SHP77 treated with DMSO at 0.1 percent for 48 hours (cell line): Measurements from ENCODE around the gene HTR2C.
"Not testable (repeated sequence)": the region's sequence is repeated elsewhere in the genome, so short reads cannot be mapped to it uniquely, and the experiment has no call there.

Experiments used
- DNase-seq: peaks from one replicate; lab custom pipeline; 2025; lab: John Stamatoyannopoulos, UW

The HTR2C gene

DNA sequence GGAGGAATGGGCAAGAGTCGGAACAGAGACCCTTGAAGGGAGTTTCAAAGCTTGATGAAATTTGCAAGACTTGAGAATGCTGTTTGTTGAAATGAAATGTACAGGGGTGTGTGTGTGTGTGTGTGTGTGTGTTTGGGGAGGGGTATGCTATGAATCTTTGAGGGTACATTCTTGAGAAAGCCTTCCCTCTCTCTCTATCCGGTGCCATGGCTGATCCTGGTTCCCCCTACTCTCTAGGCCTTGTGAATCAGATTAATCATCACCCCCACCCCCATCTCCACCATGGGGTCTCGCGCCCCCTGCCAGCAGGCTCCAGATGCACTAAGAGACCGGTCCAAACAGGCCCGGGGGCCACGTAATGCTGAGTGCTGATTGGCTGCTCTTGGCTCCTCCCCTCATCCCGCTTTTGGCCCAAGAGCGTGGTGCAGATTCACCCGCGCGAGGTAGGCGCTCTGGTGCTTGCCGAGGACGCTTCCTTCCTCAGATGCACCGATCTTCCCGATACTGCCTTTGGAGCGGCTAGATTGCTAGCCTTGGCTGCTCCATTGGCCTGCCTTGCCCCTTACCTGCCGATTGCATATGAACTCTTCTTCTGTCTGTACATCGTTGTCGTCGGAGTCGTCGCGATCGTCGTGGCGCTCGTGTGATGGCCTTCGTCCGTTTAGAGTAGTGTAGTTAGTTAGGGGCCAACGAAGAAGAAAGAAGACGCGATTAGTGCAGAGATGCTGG, at the start of gene HTR2C:
Gene HTR2C (plus strand): TSS at position 441 of the 729 bp plus-strand sequence. CDS start 142,851 bp downstream, outside the sequence.
- no peak for DNase-seq

GRCh38 chrX:114580336-114580735, 3.5 kb upstream of the HTR2C start:
- DNase-seq, result no peak

DNA sequence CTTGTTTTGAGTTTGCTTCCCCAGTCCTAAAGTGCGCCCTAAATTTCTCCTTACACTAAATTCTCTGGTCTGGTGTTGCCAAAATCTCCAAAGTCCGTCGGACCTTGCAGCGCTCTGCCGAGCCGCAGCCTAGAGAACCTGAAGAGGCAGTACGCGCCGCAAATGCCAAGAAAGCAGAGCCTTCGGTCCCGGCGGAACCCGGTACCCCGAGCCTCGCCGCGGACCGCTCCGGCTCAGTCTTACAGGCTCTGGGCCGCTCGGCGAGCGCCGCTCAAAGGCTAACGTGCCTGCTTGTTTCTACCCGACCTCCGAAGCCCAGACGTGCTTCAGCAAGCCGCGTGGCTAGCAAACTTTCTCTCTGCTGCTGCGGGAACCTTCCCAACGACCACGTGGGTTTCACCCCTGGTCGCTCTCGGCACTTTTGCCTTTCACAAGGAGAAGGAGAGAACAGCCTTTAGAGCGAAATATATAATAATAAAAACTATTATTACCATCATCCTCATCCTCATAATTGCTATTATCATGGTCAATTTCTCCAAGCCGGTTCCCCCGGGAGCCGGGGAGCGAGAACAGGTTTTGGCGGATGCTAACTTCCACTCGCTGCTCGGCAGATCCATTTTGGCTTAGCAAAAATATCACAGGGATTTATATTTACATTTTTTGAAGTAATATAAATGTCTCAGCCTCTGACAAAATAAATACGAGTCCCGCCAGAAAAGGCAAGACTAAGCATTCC, 2.2 kb upstream of the HTR2C start:
- DNase-seq, result no peak

- no peak for DNase-seq
Observed at GRCh38 chrX:114582264-114582632, 1.6 kb upstream of the HTR2C start.

- DNase-seq, result no peak
Observed at GRCh38 chrX:114582698-114583395, 1.0 kb upstream of the HTR2C start.

DNA sequence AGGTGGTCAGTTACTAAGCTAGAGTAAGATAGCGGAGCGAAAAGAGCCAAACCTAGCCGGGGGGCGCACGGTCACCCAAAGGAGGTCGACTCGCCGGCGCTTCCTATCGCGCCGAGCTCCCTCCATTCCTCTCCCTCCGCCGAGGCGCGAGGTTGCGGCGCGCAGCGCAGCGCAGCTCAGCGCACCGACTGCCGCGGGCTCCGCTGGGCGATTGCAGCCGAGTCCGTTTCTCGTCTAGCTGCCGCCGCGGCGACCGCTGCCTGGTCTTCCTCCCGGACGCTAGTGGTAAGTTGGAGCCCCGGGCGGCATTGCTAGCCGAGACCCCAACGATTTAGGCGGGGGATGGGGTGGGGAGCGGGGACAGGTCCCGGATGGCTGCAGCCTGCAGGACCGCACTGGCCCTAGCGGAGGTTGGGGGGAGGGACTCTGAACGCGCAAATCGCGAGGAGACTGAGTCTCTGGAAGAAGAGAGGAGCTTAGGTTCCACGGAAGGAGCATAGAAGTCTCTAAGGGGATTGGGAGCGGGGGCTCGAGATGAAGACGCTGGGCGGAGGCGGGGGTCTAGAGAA, 573 bp downstream of the HTR2C start:
- DNase-seq, result no peak

DNA sequence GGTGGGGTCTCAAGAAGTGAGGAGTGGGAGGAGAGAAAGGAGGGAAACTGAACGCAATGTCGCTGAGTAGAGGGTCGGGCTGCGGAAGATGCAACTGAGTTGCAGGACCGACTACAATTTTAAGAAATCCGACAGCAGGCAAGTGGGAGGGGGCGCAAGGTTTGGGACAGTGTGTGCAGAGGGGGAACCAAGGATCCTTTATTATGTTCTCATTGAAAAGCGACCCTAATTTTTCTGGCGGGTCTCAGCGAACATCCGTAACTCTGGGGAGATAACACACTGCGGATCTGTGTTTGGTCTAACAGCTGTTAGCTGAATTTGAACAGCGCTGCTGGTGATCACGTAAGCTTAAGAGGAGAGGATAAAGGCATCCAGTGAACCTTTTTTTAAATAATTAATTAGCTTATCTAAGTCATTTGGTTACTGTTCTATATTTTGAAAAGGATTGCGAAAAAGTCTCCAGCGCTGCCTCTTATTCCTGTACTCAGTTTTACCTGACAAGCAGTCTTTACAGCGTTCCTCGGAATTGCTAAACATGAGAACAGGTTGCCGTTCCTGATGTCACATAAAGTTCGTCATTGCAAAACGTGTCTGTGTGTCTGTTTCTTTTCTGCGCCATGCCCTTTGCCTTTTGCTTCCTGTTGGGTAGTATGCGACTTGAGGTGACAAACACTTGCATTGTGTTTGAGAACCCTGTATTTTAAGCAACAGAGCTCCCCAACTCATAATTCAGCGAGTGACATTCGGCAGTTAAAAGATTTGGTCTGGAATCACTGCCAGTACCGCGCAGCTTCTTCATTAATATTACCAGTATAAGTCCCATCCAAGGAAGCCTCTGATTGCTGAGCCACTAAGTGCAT, 1.3 kb downstream of the HTR2C start:
- no peak for DNase-seq

DNA sequence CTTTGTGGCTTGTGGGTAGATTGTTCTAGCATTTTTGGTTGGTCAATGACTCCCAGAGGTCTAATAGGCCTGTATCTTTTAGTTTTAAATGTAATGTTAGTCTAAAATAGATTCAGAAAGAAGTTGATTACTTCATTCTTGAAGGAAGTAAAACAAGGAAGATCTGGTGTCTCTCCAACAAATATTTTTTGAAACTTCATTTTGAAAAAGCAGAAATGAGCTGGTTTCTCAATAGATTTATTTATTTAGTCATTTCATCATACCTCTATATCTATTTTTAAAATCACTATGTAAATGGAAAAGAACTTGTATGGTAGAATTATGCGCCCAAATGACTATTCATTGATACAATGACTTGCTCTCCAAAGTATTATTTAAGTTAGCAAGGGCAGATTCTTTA, 7.2 kb downstream of the HTR2C start:
- no peak for DNase-seq

DNA sequence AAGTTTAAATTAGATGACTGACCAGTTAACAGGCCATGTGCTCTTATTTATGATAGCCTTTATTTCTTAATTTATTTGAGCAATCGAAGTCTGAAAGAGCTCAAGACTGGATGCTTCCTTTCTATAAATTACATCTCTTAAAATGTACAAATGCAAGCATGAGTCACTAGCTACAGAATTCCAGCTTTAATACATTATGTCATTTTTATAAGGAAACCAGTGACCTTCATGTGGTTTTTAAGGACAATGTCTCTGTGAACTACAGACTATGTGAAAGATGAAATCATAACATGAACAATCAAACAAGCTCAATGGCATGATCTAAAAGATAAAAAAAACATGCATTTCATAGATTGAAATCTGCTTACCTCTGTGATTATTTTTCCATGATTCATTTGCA, 15.4 kb downstream of the HTR2C start:
- no peak for DNase-seq

- no peak for DNase-seq
Observed at GRCh38 chrX:114599911-114600310, 16.0 kb downstream of the HTR2C start.

DNA sequence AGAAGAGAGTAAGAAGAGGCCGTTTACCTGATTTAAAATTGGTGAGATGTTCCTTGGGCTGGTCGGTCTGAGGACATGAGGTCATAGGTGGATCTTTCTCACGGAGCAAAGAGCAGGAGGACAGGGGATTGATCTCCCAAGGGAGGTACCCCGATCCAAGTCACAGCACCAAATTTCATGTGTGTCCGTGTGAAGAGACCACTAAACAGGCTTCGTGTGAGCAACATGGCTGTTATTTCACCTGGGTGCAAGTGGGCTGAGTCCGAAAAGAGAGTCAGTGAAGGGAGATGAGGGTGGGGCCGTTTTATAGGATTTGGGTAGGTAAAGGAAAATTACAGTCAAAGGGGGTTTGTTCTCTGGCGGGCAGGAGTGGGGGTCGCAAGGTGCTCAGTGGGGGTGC, 22.7 kb downstream of the HTR2C start:
- not testable (repeated sequence) for DNase-seq

GRCh38 chrX:114611018-114611619, 27.2 kb downstream of the HTR2C start:
- no peak for DNase-seq

DNA sequence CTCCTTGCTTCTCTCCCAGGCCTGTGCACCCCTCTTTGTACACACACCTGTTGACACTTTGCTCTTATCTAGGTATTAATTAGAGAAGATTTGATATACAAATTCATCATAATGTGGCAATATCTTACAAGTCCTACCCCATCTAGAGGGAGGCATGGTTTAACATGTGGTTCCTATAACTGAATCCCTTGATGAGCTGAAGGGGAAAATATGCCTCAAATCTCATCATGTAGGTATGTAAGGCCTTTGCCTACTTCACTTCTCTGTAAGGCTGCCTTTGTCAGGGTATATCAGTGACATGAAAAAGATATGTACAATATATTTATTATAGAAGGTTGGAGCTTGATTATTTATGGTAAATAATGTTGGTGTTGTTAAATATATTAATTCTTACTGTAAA, 31.9 kb downstream of the HTR2C start:
- no peak for DNase-seq

DNA sequence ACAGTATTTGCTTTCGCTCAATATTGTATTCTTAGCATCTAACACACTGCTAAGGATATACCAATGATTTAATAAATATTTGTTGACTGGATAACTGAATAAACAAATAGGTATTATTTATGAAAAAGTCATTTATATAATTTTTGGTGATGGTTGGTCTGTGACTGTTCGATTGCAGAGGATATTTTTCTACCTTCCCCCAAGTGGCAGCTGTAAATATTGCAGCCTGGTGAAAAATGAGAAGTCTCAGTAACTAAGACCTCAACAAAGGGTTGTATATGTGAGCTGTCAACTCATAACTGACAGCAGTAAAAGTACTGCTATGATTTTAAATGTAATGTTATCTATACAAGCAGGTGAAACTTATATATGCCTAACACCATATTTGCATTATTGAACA, 36.0 kb downstream of the HTR2C start:
- DNase-seq, result no peak

DNA sequence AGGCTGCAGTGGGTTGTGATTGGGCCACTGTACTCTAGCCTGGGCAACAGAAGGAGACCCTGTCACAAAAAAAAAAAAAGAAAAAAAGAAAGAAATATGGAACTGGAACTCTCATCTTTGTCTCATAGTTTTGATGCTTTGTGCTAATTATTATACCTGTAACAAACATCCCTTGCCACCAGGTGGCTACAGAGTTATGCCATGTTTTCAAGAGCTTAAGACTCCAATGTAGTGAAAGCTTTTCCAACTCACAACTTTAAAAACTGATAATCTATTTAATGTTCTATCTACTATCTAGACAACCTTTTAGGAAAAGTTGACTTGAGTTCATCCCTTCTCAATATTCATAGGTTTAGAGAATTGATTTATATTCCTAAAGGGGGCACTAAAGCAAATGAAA, 42.4 kb downstream of the HTR2C start:
- no peak for DNase-seq

GRCh38 chrX:114635986-114636385, 52.1 kb downstream of the HTR2C start:
- DNase-seq, result no peak

DNA sequence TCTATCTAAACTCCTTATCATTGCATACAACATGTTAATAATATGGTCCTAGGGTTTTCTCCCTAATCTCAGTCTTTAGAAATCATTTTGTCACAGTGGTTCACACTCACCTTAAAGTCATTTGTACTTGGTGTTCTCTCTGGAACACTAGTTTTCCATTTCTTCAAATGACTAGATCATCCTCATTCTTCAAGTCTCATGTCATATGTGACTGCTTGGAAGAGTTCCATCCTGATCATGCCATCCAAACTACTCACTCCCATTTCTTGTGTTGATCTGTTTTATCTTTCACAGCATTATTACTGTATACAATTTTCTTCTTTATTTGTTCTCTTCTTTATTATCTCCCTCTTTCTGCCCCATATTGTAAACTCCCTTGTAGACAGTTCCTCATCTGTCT, 66.5 kb downstream of the HTR2C start:
- DNase-seq, result no peak

DNA sequence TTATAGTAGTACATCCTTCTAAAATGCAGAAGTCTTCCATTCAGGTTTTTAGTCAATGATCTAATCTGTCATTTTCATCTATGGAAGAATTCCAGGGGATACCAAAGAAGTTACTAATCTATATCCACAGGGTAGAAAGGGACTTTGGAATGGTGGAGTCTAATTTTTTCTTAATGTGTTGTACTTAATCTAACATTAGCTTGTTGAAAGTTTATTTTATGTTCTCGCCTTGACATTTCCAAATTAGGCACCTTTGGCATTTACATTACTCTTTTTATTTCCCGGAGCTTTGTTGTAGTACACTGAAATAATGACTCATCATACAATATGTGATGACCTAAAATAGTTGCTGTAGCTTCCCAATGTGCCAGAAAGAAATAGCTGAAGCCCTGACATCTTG, 91.5 kb downstream of the HTR2C start:
- DNase-seq, result no peak

DNA sequence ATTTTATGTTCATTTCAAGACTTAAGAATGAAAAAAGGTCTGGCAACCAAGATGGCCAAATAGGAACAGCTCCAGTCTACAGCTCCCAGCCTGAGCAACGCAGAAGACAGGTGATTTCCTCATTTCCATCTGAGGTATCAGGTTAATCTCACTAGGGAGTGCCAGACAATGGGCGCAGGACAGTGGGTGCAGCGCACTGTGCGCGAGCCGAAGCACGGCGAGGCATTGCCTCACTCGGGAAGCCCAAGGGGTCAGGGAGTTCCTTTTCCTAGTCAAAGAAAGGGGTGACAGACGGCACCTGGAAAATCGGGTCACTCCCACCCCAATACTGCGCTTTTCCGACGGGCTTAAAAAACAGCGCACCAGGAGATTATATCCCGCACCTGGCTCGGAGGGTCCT, 116.6 kb downstream of the HTR2C start:
- not testable (repeated sequence) for DNase-seq

GRCh38 chrX:114709406-114709805, 125.5 kb downstream of the HTR2C start:
- no peak for DNase-seq

DNA sequence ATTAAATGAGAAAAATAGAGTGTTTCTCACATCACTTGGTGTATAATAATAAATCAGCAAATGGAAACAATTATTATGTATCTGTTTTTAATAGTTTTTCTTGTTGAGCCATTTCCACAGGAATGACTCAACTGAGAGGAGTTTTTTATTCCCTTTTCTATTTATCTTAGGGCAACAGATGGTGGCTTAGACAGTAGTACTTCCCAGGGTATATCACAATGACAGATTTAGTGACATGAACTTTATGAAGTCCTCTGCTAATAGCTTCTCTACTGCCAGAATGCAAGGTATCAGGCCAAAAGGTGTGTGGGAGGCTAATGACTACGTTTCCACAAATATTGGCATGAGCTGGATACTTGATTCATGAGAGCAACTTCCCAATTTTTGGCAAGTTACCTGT, 126.7 kb downstream of the HTR2C start:
- no peak for DNase-seq
